Measurements from ENCODE around the gene AHSP.
"Not testable (repeated sequence)": the region's sequence is repeated elsewhere in the genome, so short reads cannot be mapped to it uniquely, and the experiment has no call there.

The AHSP gene

DNA sequence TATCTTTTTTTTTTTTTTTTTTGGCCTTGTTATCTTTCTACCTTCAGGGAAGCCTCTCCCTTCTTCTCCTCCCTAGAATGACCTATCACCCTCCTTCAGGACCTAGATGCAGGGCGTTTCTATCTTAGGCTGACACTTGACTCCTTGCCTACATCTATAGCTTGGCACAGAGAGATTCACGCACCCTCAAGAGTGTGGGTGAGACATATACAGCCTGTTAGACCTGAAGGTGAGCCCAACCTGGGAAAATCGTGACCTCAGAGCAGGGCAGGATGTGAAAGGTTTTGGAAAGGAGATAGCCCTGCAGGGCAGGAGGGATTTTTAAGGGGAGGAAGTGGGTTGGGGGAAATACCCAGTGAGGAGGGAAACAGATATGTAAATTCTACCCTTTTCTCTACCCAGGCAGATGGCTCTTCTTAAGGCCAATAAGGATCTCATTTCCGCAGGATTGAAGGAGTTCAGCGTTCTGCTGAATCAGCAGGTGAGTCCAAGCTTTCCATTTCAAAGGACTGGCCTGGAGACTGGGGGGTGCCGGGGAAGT, at the start of gene AHSP:
Gene AHSP (plus strand): TSS at position 167 of the 541 bp plus-strand sequence. CDS start 240 bp downstream, at position 407.
- in situ Hi-C loops (cut with HindIII; ENCODE audit: low pct_unique_long_range_greater_than_20kb, low sequenced_read_pairs): no loop called here
- no peak for DNase-seq (ENCODE audit: low read depth in 1 of 2, low spot score in 1 of 2)
- TF ChIP-seq JUND (IDR thresholded peaks at IDR 0.05; ENCODE audit: low read depth): no peak

DNA sequence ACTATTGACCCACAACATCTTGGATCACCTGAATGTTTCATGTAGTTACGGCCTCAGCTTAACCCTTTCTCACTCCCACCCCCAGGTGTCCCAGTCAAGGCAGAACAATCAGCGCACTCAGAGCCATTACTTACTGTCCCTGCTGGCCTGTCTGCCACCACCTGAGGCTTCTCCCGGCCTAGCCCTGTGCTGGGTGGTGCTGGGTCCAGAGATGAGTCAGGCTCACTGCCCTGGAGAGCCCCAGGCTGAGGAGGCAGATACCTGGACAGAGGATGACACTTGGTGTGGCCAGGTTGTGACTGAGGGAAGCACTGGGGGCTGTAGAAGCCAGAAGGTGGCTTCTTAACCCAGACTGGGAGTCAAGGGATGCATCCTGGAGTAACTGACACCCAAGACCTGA, 48.7 kb upstream of the AHSP start:
- in situ Hi-C loops (cut with HindIII; ENCODE audit: low pct_unique_long_range_greater_than_20kb, low sequenced_read_pairs): no loop called here
- no peak for DNase-seq (ENCODE audit: low read depth in 1 of 2, low spot score in 1 of 2)
- TF ChIP-seq JUND (IDR thresholded peaks at IDR 0.05; ENCODE audit: low read depth): no peak

- no peak for DNase-seq (ENCODE audit: low read depth in 1 of 2, low spot score in 1 of 2)
- TF ChIP-seq JUND (IDR thresholded peaks at IDR 0.05; ENCODE audit: low read depth): no peak
- in situ Hi-C loops (cut with HindIII; ENCODE audit: low pct_unique_long_range_greater_than_20kb, low sequenced_read_pairs): no loop called here
These were observed 47.9 kb upstream of the AHSP start for GRCh38 chr16:31479751-31480150.

DNA sequence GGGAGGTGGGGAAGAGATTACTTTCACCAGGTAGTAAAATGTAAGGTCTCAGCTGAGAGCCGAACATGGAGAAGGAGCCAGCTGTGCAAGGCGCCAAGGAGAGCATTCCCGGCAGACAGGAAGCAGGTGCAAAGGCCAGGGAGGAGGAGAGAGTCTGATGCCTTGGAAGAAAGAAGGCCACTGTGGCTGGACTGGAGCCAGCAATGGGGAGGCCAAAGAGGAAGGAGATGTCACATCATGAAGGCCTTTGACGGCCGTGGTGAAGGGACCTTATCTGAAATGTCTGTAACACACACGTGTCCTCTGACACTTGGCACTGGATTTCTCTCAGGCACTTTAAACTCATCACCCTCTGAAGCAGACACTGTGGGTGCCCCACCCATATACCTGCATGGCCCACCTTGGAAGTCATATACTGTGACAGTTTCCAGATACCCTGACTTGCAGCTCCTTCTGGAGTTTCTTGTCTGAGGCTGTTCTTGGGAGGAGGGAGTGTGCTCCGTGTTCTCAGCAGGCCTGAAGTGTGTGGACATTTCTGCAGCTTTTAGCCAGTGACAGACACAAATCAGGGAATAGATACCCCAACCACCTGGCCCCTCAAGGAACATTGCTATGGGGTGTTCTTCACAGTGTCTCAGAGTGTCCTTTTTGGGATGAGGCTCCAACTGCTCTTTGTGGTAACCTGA, 46.7 kb upstream of the AHSP start:
- in situ Hi-C loops (cut with HindIII; ENCODE audit: low pct_unique_long_range_greater_than_20kb, low sequenced_read_pairs): no loop called here
- DNase-seq (ENCODE audit: low read depth in 1 of 2, low spot score in 1 of 2): no peak
- TF ChIP-seq JUND (IDR thresholded peaks at IDR 0.05; ENCODE audit: low read depth): no peak

DNA sequence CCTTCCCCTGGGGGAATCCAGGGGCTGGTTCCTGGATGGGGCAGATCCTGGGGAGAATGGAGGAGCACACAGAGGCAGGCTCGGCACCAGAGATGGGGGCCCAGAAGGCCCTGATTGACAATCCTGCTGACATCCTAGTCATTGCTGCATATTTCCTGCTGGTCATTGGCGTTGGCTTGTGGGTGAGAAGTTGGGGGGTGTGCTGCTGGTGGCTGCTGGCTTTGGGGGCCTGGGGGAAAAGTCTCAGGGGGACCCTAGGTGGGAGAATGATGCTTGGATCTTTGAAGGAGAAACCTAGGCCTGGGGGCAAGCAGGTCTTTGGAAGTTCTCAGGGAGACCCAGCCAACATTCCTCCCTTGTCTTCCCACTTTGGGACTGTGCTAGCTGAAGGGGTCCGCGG, 44.6 kb upstream of the AHSP start, which contains the start of gene SLC5A2:
Gene SLC5A2 (plus strand): TSS at position 43 of the 400 bp plus-strand sequence. CDS start 14 bp downstream, at position 57.
- no peak for DNase-seq (ENCODE audit: low read depth in 1 of 2, low spot score in 1 of 2)
- no peak for TF ChIP-seq JUND (IDR thresholded peaks at IDR 0.05; ENCODE audit: low read depth)
- in situ Hi-C loops (cut with HindIII; ENCODE audit: low pct_unique_long_range_greater_than_20kb, low sequenced_read_pairs): no loop called here

DNA sequence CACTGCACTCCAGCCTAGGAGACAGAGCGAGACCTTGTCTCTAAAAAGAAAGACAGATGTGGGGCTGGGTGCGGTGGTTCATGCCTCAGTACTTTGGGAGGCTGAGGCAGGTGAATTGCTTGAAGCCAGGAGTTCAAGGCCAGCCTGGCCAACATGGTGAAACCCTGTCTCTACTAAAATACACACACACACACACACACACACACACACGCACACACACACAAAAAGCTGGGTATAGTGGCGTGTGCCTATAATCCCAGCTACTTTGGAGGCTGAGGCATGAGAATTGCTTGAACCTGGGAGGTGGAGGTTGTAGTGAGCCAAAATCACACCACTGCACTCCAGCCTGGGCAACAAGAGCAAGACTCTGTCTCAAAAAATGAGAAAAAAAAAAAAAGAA, 43.7 kb upstream of the AHSP start:
- in situ Hi-C loops (cut with HindIII; ENCODE audit: low pct_unique_long_range_greater_than_20kb, low sequenced_read_pairs); DNase-seq (ENCODE audit: low read depth in 1 of 2, low spot score in 1 of 2): not testable (repeated sequence)

- DNase-seq (ENCODE audit: low read depth in 1 of 2, low spot score in 1 of 2): no peak
- in situ Hi-C loops (cut with HindIII; ENCODE audit: low pct_unique_long_range_greater_than_20kb, low sequenced_read_pairs): no loop called here
- no peak for TF ChIP-seq JUND (IDR thresholded peaks at IDR 0.05; ENCODE audit: low read depth)
These were observed 43.1 kb upstream of the AHSP start for GRCh38 chr16:31484491-31485171.

GRCh38 chr16:31485571-31485970, 42.1 kb upstream of the AHSP start:
- DNase-seq (ENCODE audit: low read depth in 1 of 2, low spot score in 1 of 2): no peak
- in situ Hi-C loops (cut with HindIII; ENCODE audit: low pct_unique_long_range_greater_than_20kb, low sequenced_read_pairs): no loop called here
- TF ChIP-seq JUND (IDR thresholded peaks at IDR 0.05; ENCODE audit: low read depth): no peak

- DNase-seq (ENCODE audit: low read depth in 1 of 2, low spot score in 1 of 2): no peak
- in situ Hi-C loops (cut with HindIII; ENCODE audit: low pct_unique_long_range_greater_than_20kb, low sequenced_read_pairs): no loop called here
- TF ChIP-seq JUND (IDR thresholded peaks at IDR 0.05; ENCODE audit: low read depth): no peak
These were observed 41.7 kb upstream of the AHSP start for GRCh38 chr16:31486045-31486444.

- no peak for TF ChIP-seq JUND (IDR thresholded peaks at IDR 0.05; ENCODE audit: low read depth)
- in situ Hi-C loops (cut with HindIII; ENCODE audit: low pct_unique_long_range_greater_than_20kb, low sequenced_read_pairs): no loop called here
- no peak for DNase-seq (ENCODE audit: low read depth in 1 of 2, low spot score in 1 of 2)
These were observed 40.5 kb upstream of the AHSP start for GRCh38 chr16:31487071-31487719.

DNA sequence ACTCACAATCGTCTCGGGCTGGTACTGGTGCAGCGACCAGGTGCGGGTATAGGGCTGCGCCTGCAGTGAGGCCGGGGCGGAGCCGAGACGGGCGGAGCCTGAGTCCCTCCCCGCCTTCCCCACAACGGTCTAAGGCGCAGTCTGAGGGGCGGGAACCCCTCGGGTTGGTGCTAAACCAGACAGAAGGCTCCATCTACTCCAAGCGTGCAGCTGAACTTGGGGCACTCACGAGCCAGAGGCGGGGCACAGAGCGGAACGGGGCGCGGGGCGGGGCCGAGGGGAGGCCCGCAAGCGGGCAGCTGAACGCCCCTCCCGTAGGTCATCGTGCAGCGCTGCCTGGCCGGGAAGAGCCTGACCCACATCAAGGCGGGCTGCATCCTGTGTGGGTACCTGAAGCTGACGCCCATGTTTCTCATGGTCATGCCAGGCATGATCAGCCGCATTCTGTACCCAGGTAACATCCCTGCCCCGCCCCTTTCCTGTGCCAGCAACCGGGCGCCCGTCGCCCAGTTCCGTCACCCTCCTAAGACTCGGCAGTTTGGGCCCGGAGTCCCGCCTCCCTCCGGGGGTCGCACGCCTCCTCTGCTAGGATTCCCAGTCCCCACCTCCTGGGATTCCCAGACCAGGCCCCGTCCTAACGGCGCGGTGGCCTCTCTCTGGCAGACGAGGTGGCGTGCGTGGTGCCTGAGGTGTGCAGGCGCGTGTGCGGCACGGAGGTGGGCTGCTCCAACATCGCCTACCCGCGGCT, 39.8 kb upstream of the AHSP start:
- DNase-seq (ENCODE audit: low read depth in 1 of 2, low spot score in 1 of 2): peak in 1 of 2 experiments; percentile 43
- TF ChIP-seq JUND (IDR thresholded peaks at IDR 0.05; ENCODE audit: low read depth): no peak

More for the DNA sequence above, 39.8 kb upstream of the AHSP start:
- in situ Hi-C loops (cut with HindIII; ENCODE audit: low pct_unique_long_range_greater_than_20kb, low sequenced_read_pairs): no loop called here

Measured in T47D (cell line).